ENCODE measurements around the gene CDH23. TPM values are rescaled to one million over a fixed set of nuclear protein-coding genes. Genes with fewer than 3 reads are reported as not detected.

CDH23 gene
- total RNA-seq, 1 donor from 2014 or later, result 10.3 TPM

GRCh38 chr10:71756311-71757191 is 359.8 kb downstream of the CDH23 start:
- intact Hi-C loops (cut with DNase I), result no loop called here
- Histone ChIP-seq H3K4me3 (no peak overlapping the region), H3K27ac (peak overlapping the region; percentile 70), H3K36me3 (peaks cover 0 to 42% of the 10 kb centered on the region in 2 donors), H3K27me3 (no peaks in the 10 kb centered on the region), H3K9me3 (no peaks in the 10 kb centered on the region), H3K4me1 (peaks cover 82% of the 10 kb centered on the region)
- TF ChIP-seq POLR2AphosphoS5 (IDR thresholded peaks at IDR 0.05; ENCODE audit: insufficient read depth in 1 of 2, low read depth in 1 of 2) (peak in 1 of 2 donors; percentile 11), CTCF (IDR thresholded peaks at IDR 0.05) (no peak)
- DNase-seq (ENCODE audit: extremely low spot score in 2 of 2), result no peak

- Histone ChIP-seq H3K4me3 (no peak overlapping the region), H3K27me3 (no peaks in the 10 kb centered on the region), H3K9me3 (no peaks in the 10 kb centered on the region), H3K27ac (peak overlapping the region; percentile 70), H3K4me1 (peaks cover 89% of the 10 kb centered on the region), H3K36me3 (peaks cover 0 to 40% of the 10 kb centered on the region in 2 donors)
- intact Hi-C loops (cut with DNase I), result no loop called here
- no peak for DNase-seq (ENCODE audit: extremely low spot score in 2 of 2)
- TF ChIP-seq POLR2AphosphoS5 (IDR thresholded peaks at IDR 0.05; ENCODE audit: insufficient read depth in 1 of 2, low read depth in 1 of 2) (no peak), CTCF (IDR thresholded peaks at IDR 0.05) (no peak), POLR2A (IDR thresholded peaks at IDR 0.05) (no peak)
Observed at GRCh38 chr10:71757399-71757922, 360.7 kb downstream of the CDH23 start.

- peaks cover 0 to 30% of the 10 kb centered on the region in 2 donors for H3K36me3 ChIP-seq
- H3K4me3 ChIP-seq, result no peak overlapping the region
- no peak for TF ChIP-seq POLR2AphosphoS5 (IDR thresholded peaks at IDR 0.05; ENCODE audit: insufficient read depth in 1 of 2, low read depth in 1 of 2)
- intact Hi-C loops (cut with DNase I), result no loop called here
- peaks cover 93% of the 10 kb centered on the region for H3K4me1 ChIP-seq
- no peaks in the 10 kb centered on the region for H3K9me3 ChIP-seq
- H3K27me3 ChIP-seq, result no peaks in the 10 kb centered on the region
- no peak for DNase-seq (ENCODE audit: extremely low spot score in 2 of 2)
- peak overlapping the region; percentile 9 for H3K27ac ChIP-seq
Observed at GRCh38 chr10:71761105-71761511, 364.4 kb downstream of the CDH23 start.

GRCh38 chr10:71761541-71762113 is 364.9 kb downstream of the CDH23 start:
- TF ChIP-seq POLR2AphosphoS5 (IDR thresholded peaks at IDR 0.05; ENCODE audit: insufficient read depth in 1 of 2, low read depth in 1 of 2), result no peak
- no peak for TF ChIP-seq POLR2A (IDR thresholded peaks at IDR 0.05)
- TF ChIP-seq CTCF (IDR thresholded peaks at IDR 0.05), result no peak
- no peak overlapping the region for H3K27ac ChIP-seq
- H3K4me1 ChIP-seq, result peaks cover 93% of the 10 kb centered on the region
- no peak overlapping the region for H3K4me3 ChIP-seq
- no peaks in the 10 kb centered on the region for H3K9me3 ChIP-seq
- H3K27me3 ChIP-seq, result no peaks in the 10 kb centered on the region
- intact Hi-C loops (cut with DNase I), result no loop called here
- H3K36me3 ChIP-seq, result peaks cover 0 to 30% of the 10 kb centered on the region in 2 donors
- no peak for DNase-seq (ENCODE audit: extremely low spot score in 2 of 2)

GRCh38 chr10:71762324-71762723 is 365.6 kb downstream of the CDH23 start:
- no peak overlapping the region for H3K27ac ChIP-seq
- intact Hi-C loops (cut with DNase I), result no loop called here
- peaks cover 93% of the 10 kb centered on the region for H3K4me1 ChIP-seq
- TF ChIP-seq POLR2AphosphoS5 (IDR thresholded peaks at IDR 0.05; ENCODE audit: insufficient read depth in 1 of 2, low read depth in 1 of 2) (no peak), POLR2A (IDR thresholded peaks at IDR 0.05) (no peak), CTCF (IDR thresholded peaks at IDR 0.05) (no peak)
- no peaks in the 10 kb centered on the region for H3K27me3 ChIP-seq
- peaks cover 0 to 30% of the 10 kb centered on the region in 2 donors for H3K36me3 ChIP-seq
- no peak for DNase-seq (ENCODE audit: extremely low spot score in 2 of 2)
- no peak overlapping the region for H3K4me3 ChIP-seq
- no peaks in the 10 kb centered on the region for H3K9me3 ChIP-seq

Measured in vagina (tissue), 2 donors.